GM12878 (cell line): ENCODE data around the gene MAP4K1. TPM values are rescaled to one million over a fixed set of nuclear protein-coding genes. Genes with fewer than 3 reads are reported as not detected.

Experiments used
- ATAC-seq: fragments of 200-7000 bp; cut with Tn5 transposase; 3 replicates; pipeline ENCODE4 v1.9.1; 2020; ENCODE audit warnings: mild to moderate bottlenecking, moderate library complexity
- BruUV-seq: library from RNA; stranded (reverse); fragments of 400-500 nt; replicated peaks from 2 replicates; lab custom pipeline; 2021; lab: Mats Ljungman, UMichigan
- CTCF ChIA-PET: fragments of 300-600 bp; sonication (Branson Sonifier 250); formaldehyde crosslinking; extraction: SDS; loops from one replicate; lab custom pipeline; 2021; ENCODE audit warnings: inconsistent platforms; lab: Yijun Ruan, JAX
- POLR2A ChIA-PET: fragments of 350-600 bp; formaldehyde crosslinking; extraction: SDS; loops from one replicate; lab custom pipeline; 2021; ENCODE audit warnings: inconsistent platforms; lab: Charles Lee
- RAD21 ChIA-PET: fragments of 300-600 bp; sonication (Branson Sonifier 250); formaldehyde crosslinking; loops from one replicate; lab custom pipeline; 2023; ENCODE audit warnings: antibody characterized with exemption; ENCODE audit not compliant: unreplicated experiment; lab: Charles Lee
- SMC1A ChIA-PET: fragments of 300-600 bp; sonication (Branson Sonifier 250); formaldehyde crosslinking; loops from one replicate; lab custom pipeline; 2023; ENCODE audit not compliant: unreplicated experiment, uncharacterized antibody; lab: Charles Lee
- DNase-seq: peaks from one replicate; pipeline ENCODE4 v3.0.0-alpha.2; 2011; ENCODE audit warnings: low read depth, low spot score
- FAIRE-seq: peaks from 3 replicates; lab custom pipeline; 2011; peaks lifted over from hg19 to GRCh38; lab: Jason Lieb, UNC
- H2AFZ ChIP-seq: 2 replicates; pipeline ENCODE4 v1.6.0; 2011; ENCODE audit warnings: low read depth, low read length, control low read depth; ENCODE audit not compliant: control insufficient read depth
- H3K27ac ChIP-seq: 2 replicates; pipeline ENCODE4 v1.5.1; 2011; ENCODE audit warnings: control low read depth; ENCODE audit not compliant: control insufficient read depth, insufficient read depth
- H3K27me3 ChIP-seq, 2 experiments: replicated peaks in 1 of 2; 2 replicates each; pipeline versions ENCODE4 v1.6.0 to v1.6.1; 2011; ENCODE audit warnings: low read length in 1 of 2; ENCODE audit not compliant: control insufficient read depth in 2 of 2, insufficient read depth in 2 of 2
- H3K36me3 ChIP-seq, 2 experiments: 2 replicates each; pipeline ENCODE4 v1.5.1; 2011; ENCODE audit warnings: low read length in 1 of 2; ENCODE audit not compliant: control insufficient read depth in 2 of 2, insufficient read depth in 2 of 2
- H3K4me1 ChIP-seq: 2 replicates; pipeline ENCODE4 v1.6.1; 2011; ENCODE audit warnings: mild to moderate bottlenecking, low read length, moderate library complexity, mixed read lengths; ENCODE audit not compliant: control insufficient read depth, insufficient read depth
- H3K4me2 ChIP-seq: 2 replicates; pipeline ENCODE4 v1.6.0; 2011; ENCODE audit warnings: control low read depth; ENCODE audit not compliant: control insufficient read depth, insufficient read depth
- H3K4me3 ChIP-seq: fragments of 200-600 bp; sonication (generic); 2 replicates; pipeline ENCODE4 v1.5.1; 2016
- H3K79me2 ChIP-seq: 2 replicates; pipeline ENCODE4 v1.6.0; 2011; ENCODE audit warnings: low read length; ENCODE audit not compliant: control insufficient read depth, insufficient read depth
- H3K9ac ChIP-seq: 2 replicates; pipeline ENCODE4 v1.8.0; 2011; ENCODE audit warnings: low read length, control low read depth, mixed read lengths; ENCODE audit not compliant: control insufficient read depth, insufficient read depth
- H3K9me3 ChIP-seq: replicated peaks from 3 replicates; pipeline ENCODE4 v1.5.1; 2011; ENCODE audit warnings: mild to moderate bottlenecking, low read length; ENCODE audit not compliant: control insufficient read depth, insufficient read depth
- H4K20me1 ChIP-seq: 2 replicates; pipeline ENCODE4 v1.6.0; 2011; ENCODE audit not compliant: control insufficient read depth, insufficient read depth
- HDAC2 ChIP-seq: fragments of 200-600 bp; sonication (generic); IDR thresholded peaks from 2 replicates; pipeline ENCODE4 v1.6.1; 2017
- POLR2AphosphoS5 ChIP-seq: IDR thresholded peaks from 2 replicates; pipeline ENCODE4 v1.6.1; 2011; ENCODE audit warnings: mild to moderate bottlenecking, low read length, inconsistent platforms
- PRDM15 ChIP-seq: fragments of 450-650 bp; formaldehyde crosslinking; IDR thresholded peaks from 2 replicates; pipeline ENCODE4 v1.4.0; 2020; ENCODE audit warnings: mild to moderate bottlenecking, moderate library complexity
- RAD21 ChIP-seq: IDR thresholded peaks from 2 replicates; pipeline ENCODE4 v1.6.1; 2011; ENCODE audit warnings: mild to moderate bottlenecking, low read depth, low read length, moderate library complexity; ENCODE audit not compliant: insufficient read depth
- WGBS: methylation state at CpG from one replicate; pipeline ENCODE4 v1.1.6; 2016; ENCODE audit warnings: low lambda C conversion rate; ENCODE audit not compliant: insufficient replicate concordance, insufficient coverage; ENCODE audit errors: missing lambda C conversion rate; 5-methylcytosine and 5-hydroxymethylcytosine counted together
- in situ Hi-C: fragments of 300-500 bp; cut with MboI; formaldehyde crosslinking; loops from 9 replicates; pipeline ENCODE4 v1.14.3; 2018; ENCODE audit warnings: mixed read lengths
- intact Hi-C: fragments of 100-400 bp; cut with micrococcal nuclease; formaldehyde crosslinking; loops from one replicate; pipeline ENCODE4 v1.14.2; 2022; ENCODE audit not compliant: unreplicated experiment
- polyA plus RNA-seq, 11 experiments: library from polyadenylated mRNA; depleted of rRNA in 4 of 11; unstranded in 6 of 11; stranded (reverse) in 5 of 11; fragments of >200 nt; fragmentation: Nextera tagmentation in 4 of 11; fragmentation: Illumina TruSeq in 1 of 11; extraction: Ambion mirVana in 4 of 11; extraction: Trizol in 1 of 11; gene quantifications; 1 replicate in 1 of 11; 2 replicates in 10 of 11; pipeline versions ENCODE4 v1.2.1 to v1.2.3, GENCODE V29; 2011 to 2016; ENCODE audit warnings: inconsistent platforms in 2 of 11, missing spikeins in 2 of 11, low read depth in 1 of 11
- total RNA-seq, 4 experiments: library from RNA; depleted of rRNA in 3 of 4; stranded (reverse); fragments of >200 nt in 3 of 4; fragmentation: Illumina TruSeq in 1 of 4; extraction: Trizol in 1 of 4; gene quantifications; 2 replicates each; pipeline versions ENCODE4 v1.2.1 to v1.2.3, GENCODE V29; 2013 to 2021

MAP4K1 gene
- total and polyA plus RNA-seq, 10 of the 15 experiments (the other 5 are each of a cell fraction or from before 2014, with no cell fraction given), result 39.2 to 306 (median 140) TPM

- no peak overlapping the region for H2AFZ ChIP-seq
- WGBS, result 70% methylated on average over 11 of the region's 11 CpGs
- TF ChIP-seq RAD21 (no peak), POLR2AphosphoS5 (no peak), PRDM15 (no peak), HDAC2 (no peak)
- H3K27ac ChIP-seq, result no peak overlapping the region
- H3K4me2 ChIP-seq, result no peak overlapping the region
- ChIA-PET POLR2A (no interaction called here), SMC1A (interaction anchor here (1.6 kb wide), 1 partner anchor 8 kb away, joined by 3 read pairs; no protein-coding TSS in a partner anchor), RAD21 (interaction anchor here (0.6 kb wide), 1 partner anchor 175 kb away, joined by 3 read pairs; the partner anchor contains the start of gene FAM98C), CTCF (interaction anchor here (1.7 kb wide), 1 partner anchor 57 kb away, joined by 4 read pairs; no protein-coding TSS in a partner anchor)
- no peaks in the 10 kb centered on the region for H3K36me3 ChIP-seq
- BruUV-seq, result no TSS peak
- no peak overlapping the region for H3K4me3 ChIP-seq
- H3K4me1 ChIP-seq, result no peaks in the 10 kb centered on the region
- intact Hi-C loops, result no loop called here
- H3K9ac ChIP-seq, result no peak overlapping the region
- DNase-seq, result no peak
- in situ Hi-C loops, result no loop called here
- no peaks in the 10 kb centered on the region for H3K79me2 ChIP-seq
- no peak for FAIRE-seq
- ATAC-seq, result no peak
- no peaks in the 10 kb centered on the region; a peak in 1 of 4 replicates for H3K27me3 ChIP-seq
- no peaks in the 10 kb centered on the region for H3K9me3 ChIP-seq
- H4K20me1 ChIP-seq, result no peaks in the 10 kb centered on the region
These were observed 39.9 kb downstream of the MAP4K1 start for GRCh38 chr19:38577826-38578225.
